Colonic mucosa (tissue), 4 donors: ENCODE results near the gene TALDO1. TPM values are rescaled to one million over a fixed set of nuclear protein-coding genes. Genes with fewer than 3 reads are reported as not detected.

ENCODE experiments used
- DNase-seq: peaks from one replicate; pipeline ENCODE4 v3.0.0-alpha.2; 2020
- H3K27ac ChIP-seq: fragments of 200-600 bp; one replicate; pipeline ENCODE4 v1.8.0; 2021
- H3K27me3 ChIP-seq: fragments of 200-600 bp; one replicate; pipeline ENCODE4 v1.8.0; 2021
- H3K36me3 ChIP-seq: fragments of 200-600 bp; one replicate; pipeline ENCODE4 v1.8.0; 2021
- H3K4me1 ChIP-seq: fragments of 200-600 bp; one replicate; pipeline ENCODE4 v1.8.0; 2021; ENCODE audit warnings: mild to moderate bottlenecking
- H3K4me3 ChIP-seq: fragments of 200-600 bp; one replicate; pipeline ENCODE4 v1.8.0; 2021
- H3K9ac ChIP-seq, 2 donors: one replicate each; pipeline ENCODE4 v1.7.0; 2013; ENCODE audit warnings: control low read depth in 2 of 2, low read depth in 2 of 2, low read length in 2 of 2
- H3K9me3 ChIP-seq: fragments of 200-600 bp; one replicate; pipeline ENCODE4 v1.8.0; 2021
- intact Hi-C: fragments of 100-400 bp; cut with DNase I; formaldehyde crosslinking; loops from one replicate; pipeline ENCODE4 v1.14.1; 2022
- total RNA-seq, 2 donors: library from RNA; stranded (reverse); fragmentation: NEBNext Ultra II Directional in 1 of 2; extraction: Animal tissue kit (Norgen Biotek cat#: 25700) in 1 of 2; gene quantifications; one replicate each; pipeline ENCODE4 v1.2.1, GENCODE V29; 2021
- TF ChIP-seq, protein P1 (sequence below): fragments of 200-600 bp; IDR thresholded peaks from one replicate; pipeline ENCODE4 v1.8.0; 2022; ENCODE audit warnings: antibody characterized with exemption, mild to moderate bottlenecking
- donor health status: healthy.
- donor health status: DM: no; HTN: no; CAD: no.
- donor health status: DM: no; HTN: no; CAD: no.

The TALDO1 gene
- total RNA-seq, 2 donors from 2014 or later, result 195 to 274 TPM

DNA sequence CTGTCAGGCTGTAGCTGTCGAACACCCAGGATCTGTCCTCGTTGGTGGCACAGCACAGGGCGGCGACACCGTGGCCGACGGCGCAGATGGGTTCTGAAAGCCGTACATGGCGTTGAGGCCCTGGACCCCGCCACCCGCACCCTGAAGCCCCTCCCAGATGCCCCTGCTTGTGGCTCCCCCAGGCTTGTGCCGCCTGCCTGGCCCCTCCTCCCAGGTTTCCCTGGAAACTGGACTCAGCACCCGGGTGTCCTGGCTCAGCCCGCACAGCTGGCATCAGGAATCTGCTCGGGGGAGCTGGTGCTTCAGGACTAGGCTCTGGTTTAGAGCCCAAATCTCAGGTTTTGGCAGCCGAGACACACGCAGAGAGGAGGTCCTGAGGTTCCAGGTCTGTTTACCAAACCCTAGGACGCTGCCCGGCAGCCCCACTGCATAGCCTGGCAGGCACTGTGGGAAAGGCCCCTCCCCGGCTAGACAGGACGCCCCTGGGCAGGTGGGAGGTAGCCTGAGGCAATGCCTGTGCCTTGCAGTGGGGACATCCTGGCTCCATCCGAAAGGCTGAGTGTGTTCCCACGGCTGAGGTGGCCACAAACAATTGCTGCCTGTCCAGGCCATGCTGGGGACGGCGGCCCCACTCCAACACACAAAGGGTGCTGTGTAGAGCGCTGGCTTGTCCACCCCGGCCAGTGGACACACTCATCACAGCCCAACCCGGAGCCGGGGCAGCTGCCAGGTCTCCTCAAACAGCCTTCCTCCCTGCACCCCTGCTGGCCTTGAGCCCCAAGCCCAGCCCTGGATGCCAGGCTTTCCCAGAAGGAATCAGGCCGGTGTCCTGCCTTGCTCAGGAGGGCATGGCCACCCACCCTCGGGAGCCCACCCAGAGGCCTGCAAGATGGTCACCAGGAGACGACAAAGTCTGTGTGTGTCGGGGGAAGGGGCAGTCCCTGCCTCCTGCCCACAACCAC lies 25.4 kb downstream of the TALDO1 start:
- Histone ChIP-seq H3K4me3 (no peak overlapping the region), H3K4me1 (peaks cover 16% of the 10 kb centered on the region), H3K27me3 (no peaks in the 10 kb centered on the region), H3K27ac (no peak overlapping the region), H3K36me3 (peaks cover 3% of the 10 kb centered on the region), H3K9ac (no peak overlapping the region), H3K9me3 (no peaks in the 10 kb centered on the region)
- TF ChIP-seq, protein P1, sequence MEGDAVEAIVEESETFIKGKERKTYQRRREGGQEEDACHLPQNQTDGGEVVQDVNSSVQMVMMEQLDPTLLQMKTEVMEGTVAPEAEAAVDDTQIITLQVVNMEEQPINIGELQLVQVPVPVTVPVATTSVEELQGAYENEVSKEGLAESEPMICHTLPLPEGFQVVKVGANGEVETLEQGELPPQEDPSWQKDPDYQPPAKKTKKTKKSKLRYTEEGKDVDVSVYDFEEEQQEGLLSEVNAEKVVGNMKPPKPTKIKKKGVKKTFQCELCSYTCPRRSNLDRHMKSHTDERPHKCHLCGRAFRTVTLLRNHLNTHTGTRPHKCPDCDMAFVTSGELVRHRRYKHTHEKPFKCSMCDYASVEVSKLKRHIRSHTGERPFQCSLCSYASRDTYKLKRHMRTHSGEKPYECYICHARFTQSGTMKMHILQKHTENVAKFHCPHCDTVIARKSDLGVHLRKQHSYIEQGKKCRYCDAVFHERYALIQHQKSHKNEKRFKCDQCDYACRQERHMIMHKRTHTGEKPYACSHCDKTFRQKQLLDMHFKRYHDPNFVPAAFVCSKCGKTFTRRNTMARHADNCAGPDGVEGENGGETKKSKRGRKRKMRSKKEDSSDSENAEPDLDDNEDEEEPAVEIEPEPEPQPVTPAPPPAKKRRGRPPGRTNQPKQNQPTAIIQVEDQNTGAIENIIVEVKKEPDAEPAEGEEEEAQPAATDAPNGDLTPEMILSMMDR, result no peak
- intact Hi-C loops, result no loop called here
- no peak for DNase-seq

DNA sequence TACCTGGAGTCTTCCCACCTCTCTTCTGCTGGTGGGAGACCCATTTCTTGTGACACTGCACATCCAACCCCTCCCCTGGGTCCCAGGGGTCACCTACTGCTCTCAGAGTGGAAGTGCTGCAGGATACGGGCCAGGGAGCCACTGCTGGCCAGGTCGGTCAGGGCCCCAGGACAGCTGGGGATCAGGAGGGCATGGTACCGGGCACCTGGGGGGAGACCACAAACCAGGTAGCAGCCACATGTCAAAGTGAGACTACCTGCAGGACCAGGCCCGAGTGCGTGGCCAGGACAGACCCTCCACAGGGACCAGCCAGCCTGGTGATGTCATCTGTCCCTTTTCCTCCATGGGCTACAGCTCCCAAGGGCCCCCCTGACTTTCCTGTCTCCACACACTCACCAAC lies 26.2 kb downstream of the TALDO1 start:
- DNase-seq, result no peak
- intact Hi-C loops, result no loop called here
- Histone ChIP-seq H3K9ac (no peak overlapping the region), H3K27ac (no peak overlapping the region), H3K9me3 (no peaks in the 10 kb centered on the region), H3K4me3 (no peak overlapping the region), H3K4me1 (peaks cover 16% of the 10 kb centered on the region), H3K27me3 (no peaks in the 10 kb centered on the region), H3K36me3 (peaks cover 3% of the 10 kb centered on the region)
- TF ChIP-seq, protein P1, result no peak

DNA sequence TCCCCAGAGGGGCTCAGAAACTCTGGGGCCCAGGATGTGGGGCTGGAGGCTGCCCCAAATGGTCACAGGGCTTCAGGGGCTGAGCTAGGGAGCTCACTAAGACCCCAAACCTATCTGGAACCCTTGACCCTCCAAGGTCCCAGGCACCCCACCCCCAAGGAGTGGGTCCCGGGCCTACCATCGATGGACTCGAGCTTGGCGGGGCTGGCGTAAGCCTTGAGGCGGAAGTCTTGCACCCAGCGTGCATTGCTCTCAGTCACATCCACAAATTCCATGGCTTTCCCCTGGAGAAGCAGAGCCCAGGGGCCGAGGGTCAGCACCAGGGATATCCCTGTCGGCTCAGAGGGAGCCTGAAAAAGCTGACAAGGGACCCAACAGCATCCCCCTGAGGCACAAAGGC lies 26.6 kb downstream of the TALDO1 start:
- H3K27ac ChIP-seq, result no peak overlapping the region
- no peak overlapping the region for H3K4me3 ChIP-seq
- intact Hi-C loops, result no loop called here
- no peaks in the 10 kb centered on the region for H3K9me3 ChIP-seq
- no peak overlapping the region for H3K9ac ChIP-seq
- H3K27me3 ChIP-seq, result no peaks in the 10 kb centered on the region
- TF ChIP-seq, protein P1, result no peak
- peaks cover 16% of the 10 kb centered on the region for H3K4me1 ChIP-seq
- H3K36me3 ChIP-seq, result peaks cover 3% of the 10 kb centered on the region
- DNase-seq, result no peak

DNA sequence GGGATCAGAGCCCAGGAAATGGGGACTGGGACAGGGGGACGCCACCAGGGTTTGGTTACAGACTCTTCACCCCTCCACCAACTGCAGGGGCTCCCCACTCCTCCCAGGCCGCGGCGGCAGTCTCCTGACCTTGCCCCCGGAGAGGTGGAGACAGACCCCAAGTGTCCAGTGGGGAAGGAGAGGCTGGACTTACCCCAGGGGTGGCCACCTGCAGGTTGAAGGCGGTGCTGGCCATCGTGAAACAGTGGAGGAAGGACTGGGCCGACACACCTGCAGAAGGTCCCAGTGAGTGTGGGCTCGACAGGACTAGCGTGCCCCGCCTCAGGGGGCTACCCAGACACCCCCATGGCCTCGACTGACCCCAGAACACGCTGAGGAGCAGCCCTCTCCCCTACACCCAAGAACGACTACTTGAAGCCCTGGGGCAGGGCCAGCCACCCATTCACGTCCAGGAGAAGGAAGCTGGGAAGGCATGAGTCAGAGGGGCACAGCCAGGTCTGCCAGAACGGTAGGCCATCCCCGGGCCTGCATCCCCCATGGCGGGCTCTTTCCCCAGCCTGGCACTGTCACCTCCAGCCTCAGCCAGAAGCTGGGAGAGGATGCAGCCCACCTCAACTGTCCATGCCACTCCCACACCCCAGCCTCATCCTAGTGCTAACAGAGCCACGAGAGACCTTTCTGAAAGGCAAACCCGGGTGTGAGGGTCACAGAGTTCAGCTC lies 27.8 kb downstream of the TALDO1 start:
- intact Hi-C loops, result no loop called here
- Histone ChIP-seq H3K4me3 (no peak overlapping the region), H3K9ac (peak overlapping the region in 1 of 2 donors; percentile 38), H3K27ac (no peak overlapping the region), H3K36me3 (peaks cover 3% of the 10 kb centered on the region), H3K27me3 (no peaks in the 10 kb centered on the region), H3K9me3 (no peaks in the 10 kb centered on the region), H3K4me1 (peaks cover 16% of the 10 kb centered on the region)
- TF ChIP-seq, protein P1, result no peak
- no peak for DNase-seq

DNA sequence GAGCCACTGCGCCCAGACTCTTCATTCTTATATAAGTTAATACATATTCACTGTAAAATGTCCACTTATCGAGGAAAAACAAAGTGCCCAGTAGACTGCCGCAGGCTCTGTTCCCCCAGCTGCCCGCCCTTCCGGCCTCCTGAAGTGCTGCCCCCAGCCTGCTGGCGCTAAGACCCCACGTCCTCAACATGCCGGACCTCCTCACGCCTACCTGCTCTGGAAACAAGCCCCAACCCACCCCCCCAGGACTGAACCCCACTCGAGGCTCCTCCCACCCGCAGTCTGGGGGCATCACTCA lies 28.9 kb downstream of the TALDO1 start:
- H3K9ac ChIP-seq, result peak overlapping the region; percentile 85 to 93
- no peak overlapping the region for H3K27ac ChIP-seq
- TF ChIP-seq, protein P1, result no peak
- no peaks in the 10 kb centered on the region for H3K27me3 ChIP-seq
- H3K9me3 ChIP-seq, result no peaks in the 10 kb centered on the region
- DNase-seq, result no peak
- peak overlapping the region; percentile 72 for H3K4me3 ChIP-seq
- peaks cover 16% of the 10 kb centered on the region for H3K4me1 ChIP-seq
- intact Hi-C loops, result no loop called here
- no peaks in the 10 kb centered on the region for H3K36me3 ChIP-seq
